HL-60 (cell line): ENCODE measurements around the gene MAN2B2.

ENCODE experiments used
- DNase-seq, 2 experiments: peaks; one replicate each; pipeline ENCODE4 v3.0.0-alpha.2; 2010 to 2020; ENCODE audit warnings: low read depth in 1 of 2, low spot score in 1 of 2
- H3K27ac ChIP-seq: fragments of 250-450 bp; sonication (Bioruptor Pico); replicated peaks from 2 replicates; pipeline ENCODE4 v1.5.1; 2020; ENCODE audit warnings: mild to moderate bottlenecking, moderate library complexity
- H3K27me3 ChIP-seq: fragments of 250-450 bp; sonication (Bioruptor Pico); 2 replicates; pipeline ENCODE4 v1.5.1; 2021; ENCODE audit warnings: mild to moderate bottlenecking, moderate library complexity; ENCODE audit not compliant: insufficient read depth, poor library complexity, severe bottlenecking
- H3K4me3 ChIP-seq: replicated peaks from 2 replicates; pipeline ENCODE4 v1.5.1; 2011; ENCODE audit warnings: mild to moderate bottlenecking, control low read depth, low read length; ENCODE audit not compliant: insufficient read depth
- GABPA ChIP-seq: IDR thresholded peaks from 2 replicates; pipeline ENCODE4 v1.6.1; 2012; ENCODE audit warnings: low read depth
- POLR2AphosphoS5 ChIP-seq: IDR thresholded peaks from 2 replicates; pipeline ENCODE4 v1.6.1; 2012; ENCODE audit warnings: low read depth
- REST ChIP-seq: IDR thresholded peaks from 2 replicates; pipeline ENCODE4 v1.6.1; 2012; ENCODE audit warnings: low read depth; ENCODE audit not compliant: insufficient replicate concordance
- SPI1 ChIP-seq: IDR thresholded peaks from 2 replicates; pipeline ENCODE4 v1.6.1; 2012; ENCODE audit warnings: low read depth, mild to moderate bottlenecking, borderline replicate concordance
- TF ChIP-seq, protein P1 (sequence below): IDR thresholded peaks from one replicate; pipeline ENCODE4 v1.5.1; 2011; ENCODE audit warnings: low read length, control low read depth, inconsistent platforms; ENCODE audit not compliant: insufficient read depth

The MAN2B2 gene

GRCh38 chr4:6535329-6535692 lies 39.7 kb upstream of the MAN2B2 start:
- no peak overlapping the region for H3K27ac ChIP-seq
- H3K27me3 ChIP-seq, result no peaks in the 10 kb centered on the region
- TF ChIP-seq GABPA (no peak), REST (no peak), POLR2AphosphoS5 (no peak), SPI1 (no peak)
- TF ChIP-seq, protein P1, sequence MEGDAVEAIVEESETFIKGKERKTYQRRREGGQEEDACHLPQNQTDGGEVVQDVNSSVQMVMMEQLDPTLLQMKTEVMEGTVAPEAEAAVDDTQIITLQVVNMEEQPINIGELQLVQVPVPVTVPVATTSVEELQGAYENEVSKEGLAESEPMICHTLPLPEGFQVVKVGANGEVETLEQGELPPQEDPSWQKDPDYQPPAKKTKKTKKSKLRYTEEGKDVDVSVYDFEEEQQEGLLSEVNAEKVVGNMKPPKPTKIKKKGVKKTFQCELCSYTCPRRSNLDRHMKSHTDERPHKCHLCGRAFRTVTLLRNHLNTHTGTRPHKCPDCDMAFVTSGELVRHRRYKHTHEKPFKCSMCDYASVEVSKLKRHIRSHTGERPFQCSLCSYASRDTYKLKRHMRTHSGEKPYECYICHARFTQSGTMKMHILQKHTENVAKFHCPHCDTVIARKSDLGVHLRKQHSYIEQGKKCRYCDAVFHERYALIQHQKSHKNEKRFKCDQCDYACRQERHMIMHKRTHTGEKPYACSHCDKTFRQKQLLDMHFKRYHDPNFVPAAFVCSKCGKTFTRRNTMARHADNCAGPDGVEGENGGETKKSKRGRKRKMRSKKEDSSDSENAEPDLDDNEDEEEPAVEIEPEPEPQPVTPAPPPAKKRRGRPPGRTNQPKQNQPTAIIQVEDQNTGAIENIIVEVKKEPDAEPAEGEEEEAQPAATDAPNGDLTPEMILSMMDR, result no peak
- DNase-seq, result no peak
- no peak overlapping the region for H3K4me3 ChIP-seq

DNA sequence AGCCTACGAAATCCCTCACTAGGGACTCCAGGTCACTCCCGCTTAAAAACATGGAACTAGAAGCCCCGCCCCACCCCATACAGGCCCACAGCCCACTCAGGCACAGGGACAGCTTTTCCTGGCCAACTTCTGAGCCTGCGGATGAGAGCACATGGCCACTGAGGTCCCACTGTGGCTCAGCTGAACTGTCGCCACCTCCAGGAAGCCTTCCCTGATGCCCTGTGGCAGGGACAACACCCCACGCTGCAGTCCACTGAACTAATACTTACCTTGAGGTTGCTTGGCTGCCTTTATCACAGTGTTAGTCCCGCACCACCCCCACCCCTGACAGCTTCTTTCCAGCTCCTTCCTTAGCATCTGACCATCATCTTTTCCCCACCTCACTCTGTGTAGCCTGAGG lies 39.3 kb upstream of the MAN2B2 start:
- no peak for TF ChIP-seq REST
- no peak for TF ChIP-seq GABPA
- no peak for TF ChIP-seq SPI1
- no peak for TF ChIP-seq POLR2AphosphoS5
- TF ChIP-seq, protein P1, result no peak
- H3K4me3 ChIP-seq, result no peak overlapping the region
- no peaks in the 10 kb centered on the region for H3K27me3 ChIP-seq
- H3K27ac ChIP-seq, result no peak overlapping the region
- no peak for DNase-seq

DNA sequence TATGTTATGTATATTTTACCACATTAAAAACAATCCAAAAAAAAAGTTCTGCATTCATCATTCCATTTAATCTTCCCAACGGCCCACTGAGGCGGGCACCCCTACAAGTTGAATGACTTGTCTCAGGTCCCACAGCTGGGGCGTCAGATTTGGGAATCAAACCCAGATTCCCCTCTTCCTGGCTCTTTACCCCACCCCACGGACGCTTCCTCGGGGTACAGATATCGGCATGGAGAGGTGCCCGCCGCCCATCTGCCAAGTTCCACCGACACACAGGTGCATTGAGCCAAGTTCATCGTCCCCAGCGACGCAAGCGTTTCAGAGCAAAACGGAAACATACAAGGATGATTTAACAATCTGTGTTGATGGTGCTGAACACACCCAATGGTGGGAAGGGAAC lies 36.9 kb upstream of the MAN2B2 start:
- no peak for DNase-seq
- TF ChIP-seq REST, result no peak
- TF ChIP-seq, protein P1, result no peak
- no peak for TF ChIP-seq SPI1
- TF ChIP-seq GABPA, result no peak
- TF ChIP-seq POLR2AphosphoS5, result no peak
- Histone ChIP-seq H3K4me3 (no peak overlapping the region), H3K27me3 (no peaks in the 10 kb centered on the region), H3K27ac (no peak overlapping the region)
